MM.1S (cell line): ENCODE measurements around the gene VPS13C.

ENCODE experiments used
- EZH2phosphoT487 ChIP-seq: fragments of 300-600 bp; sonication (generic); IDR thresholded peaks from 2 replicates; pipeline ENCODE4 v1.6.1; 2018; ENCODE audit warnings: antibody characterized with exemption, low read length
- TF ChIP-seq, protein P1 (sequence below): fragments of 300-600 bp; sonication (generic); IDR thresholded peaks from 2 replicates; pipeline ENCODE4 v1.5.1; 2016; ENCODE audit warnings: antibody characterized with exemption, low read length, mixed read lengths

DNA sequence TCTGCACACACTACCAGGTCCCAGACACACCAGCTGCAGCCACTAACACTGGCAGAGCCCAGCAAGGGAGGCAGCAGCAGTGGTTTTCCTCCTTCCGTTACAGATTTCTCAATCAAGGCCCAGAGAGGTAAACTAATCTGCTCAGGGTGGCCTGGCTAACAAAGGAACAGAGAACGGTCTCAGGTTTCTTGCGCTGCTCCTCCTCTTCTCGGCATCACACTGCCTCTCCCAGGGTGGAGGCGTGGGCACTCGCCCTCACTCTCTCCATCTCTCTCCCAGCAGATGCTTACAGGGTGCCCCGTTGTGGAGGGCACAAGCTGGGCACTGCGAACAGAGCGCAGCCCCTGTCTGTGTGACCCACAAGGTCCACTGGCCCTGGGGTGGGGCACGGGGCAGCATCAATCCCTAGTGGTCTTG is 228.7 kb downstream of the VPS13C start:
- TF ChIP-seq, protein P1, sequence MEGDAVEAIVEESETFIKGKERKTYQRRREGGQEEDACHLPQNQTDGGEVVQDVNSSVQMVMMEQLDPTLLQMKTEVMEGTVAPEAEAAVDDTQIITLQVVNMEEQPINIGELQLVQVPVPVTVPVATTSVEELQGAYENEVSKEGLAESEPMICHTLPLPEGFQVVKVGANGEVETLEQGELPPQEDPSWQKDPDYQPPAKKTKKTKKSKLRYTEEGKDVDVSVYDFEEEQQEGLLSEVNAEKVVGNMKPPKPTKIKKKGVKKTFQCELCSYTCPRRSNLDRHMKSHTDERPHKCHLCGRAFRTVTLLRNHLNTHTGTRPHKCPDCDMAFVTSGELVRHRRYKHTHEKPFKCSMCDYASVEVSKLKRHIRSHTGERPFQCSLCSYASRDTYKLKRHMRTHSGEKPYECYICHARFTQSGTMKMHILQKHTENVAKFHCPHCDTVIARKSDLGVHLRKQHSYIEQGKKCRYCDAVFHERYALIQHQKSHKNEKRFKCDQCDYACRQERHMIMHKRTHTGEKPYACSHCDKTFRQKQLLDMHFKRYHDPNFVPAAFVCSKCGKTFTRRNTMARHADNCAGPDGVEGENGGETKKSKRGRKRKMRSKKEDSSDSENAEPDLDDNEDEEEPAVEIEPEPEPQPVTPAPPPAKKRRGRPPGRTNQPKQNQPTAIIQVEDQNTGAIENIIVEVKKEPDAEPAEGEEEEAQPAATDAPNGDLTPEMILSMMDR = no peak
- TF ChIP-seq EZH2phosphoT487 = no peak
